Nephron (organoid): ENCODE results near the gene REM2.

Experiments used
- H3K27ac Mint-ChIP-seq, 3 experiments: 2 replicates each; pipeline ENCODE4 v1.8.0; 2020; ENCODE audit warnings: mixed read lengths in 3 of 3, mild to moderate bottlenecking in 2 of 3, moderate library complexity in 1 of 3
- H3K27me3 Mint-ChIP-seq: 2 replicates; pipeline ENCODE4 v1.8.0; 2021; ENCODE audit warnings: low read depth, mild to moderate bottlenecking, moderate library complexity, mixed read lengths
- H3K36me3 Mint-ChIP-seq: 2 replicates; pipeline ENCODE4 v1.8.0; 2020; ENCODE audit warnings: low read depth, mixed read lengths
- H3K4me1 Mint-ChIP-seq: 2 replicates; pipeline ENCODE4 v1.8.0; 2020; ENCODE audit warnings: mixed read lengths
- H3K4me3 Mint-ChIP-seq, 3 experiments: 2 replicates each; pipeline ENCODE4 v1.8.0; 2020; ENCODE audit warnings: mild to moderate bottlenecking in 3 of 3, mixed read lengths in 3 of 3, moderate library complexity in 2 of 3
- H3K9me3 Mint-ChIP-seq: 2 replicates; pipeline ENCODE4 v1.8.0; 2020; ENCODE audit warnings: mixed read lengths
- TF ChIP-seq, protein P1 (sequence below), 3 experiments: fragments of 200-600 bp; sonication (generic); IDR thresholded peaks; one replicate each; pipeline ENCODE4 v1.5.0; 2021; ENCODE audit warnings: antibody characterized with exemption in 3 of 3; ENCODE audit not compliant: unreplicated experiment in 3 of 3

The REM2 gene

DNA sequence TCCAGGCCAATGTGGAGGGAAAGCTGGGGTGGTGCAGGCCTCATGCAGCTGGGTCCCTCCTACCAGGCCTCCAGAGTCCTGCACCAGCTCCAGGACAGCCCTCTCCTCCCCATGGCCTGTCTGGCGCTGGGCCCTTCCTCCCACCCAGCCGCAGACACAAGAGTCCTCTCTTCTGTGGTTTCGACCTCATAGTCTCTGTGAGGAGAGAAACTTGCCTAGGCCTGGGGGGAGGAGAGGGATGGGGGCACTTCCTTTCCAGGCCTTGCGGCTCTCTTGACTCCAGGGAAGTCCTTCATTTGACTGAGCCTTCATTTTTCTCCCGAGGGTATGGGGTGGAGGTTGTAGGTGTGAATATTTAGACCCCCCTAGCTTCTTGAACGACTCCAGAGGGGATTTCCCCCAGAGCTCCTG lies 44.4 kb upstream of the REM2 start:
- Mint-ChIP-seq H3K9me3 (no peaks in the 10 kb centered on the region), H3K27ac (peak overlapping the region; percentile 99 to 100 (median 99)), H3K4me1 (peaks cover 27% of the 10 kb centered on the region), H3K36me3 (peaks cover 38% of the 10 kb centered on the region), H3K4me3 (peak overlapping the region; percentile 95 to 99 (median 97)), H3K27me3 (no peaks in the 10 kb centered on the region)
- TF ChIP-seq, protein P1, sequence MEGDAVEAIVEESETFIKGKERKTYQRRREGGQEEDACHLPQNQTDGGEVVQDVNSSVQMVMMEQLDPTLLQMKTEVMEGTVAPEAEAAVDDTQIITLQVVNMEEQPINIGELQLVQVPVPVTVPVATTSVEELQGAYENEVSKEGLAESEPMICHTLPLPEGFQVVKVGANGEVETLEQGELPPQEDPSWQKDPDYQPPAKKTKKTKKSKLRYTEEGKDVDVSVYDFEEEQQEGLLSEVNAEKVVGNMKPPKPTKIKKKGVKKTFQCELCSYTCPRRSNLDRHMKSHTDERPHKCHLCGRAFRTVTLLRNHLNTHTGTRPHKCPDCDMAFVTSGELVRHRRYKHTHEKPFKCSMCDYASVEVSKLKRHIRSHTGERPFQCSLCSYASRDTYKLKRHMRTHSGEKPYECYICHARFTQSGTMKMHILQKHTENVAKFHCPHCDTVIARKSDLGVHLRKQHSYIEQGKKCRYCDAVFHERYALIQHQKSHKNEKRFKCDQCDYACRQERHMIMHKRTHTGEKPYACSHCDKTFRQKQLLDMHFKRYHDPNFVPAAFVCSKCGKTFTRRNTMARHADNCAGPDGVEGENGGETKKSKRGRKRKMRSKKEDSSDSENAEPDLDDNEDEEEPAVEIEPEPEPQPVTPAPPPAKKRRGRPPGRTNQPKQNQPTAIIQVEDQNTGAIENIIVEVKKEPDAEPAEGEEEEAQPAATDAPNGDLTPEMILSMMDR (IDR thresholded peaks at IDR 0.05; ENCODE audit: unreplicated experiment in 3 of 3) = no peak

DNA sequence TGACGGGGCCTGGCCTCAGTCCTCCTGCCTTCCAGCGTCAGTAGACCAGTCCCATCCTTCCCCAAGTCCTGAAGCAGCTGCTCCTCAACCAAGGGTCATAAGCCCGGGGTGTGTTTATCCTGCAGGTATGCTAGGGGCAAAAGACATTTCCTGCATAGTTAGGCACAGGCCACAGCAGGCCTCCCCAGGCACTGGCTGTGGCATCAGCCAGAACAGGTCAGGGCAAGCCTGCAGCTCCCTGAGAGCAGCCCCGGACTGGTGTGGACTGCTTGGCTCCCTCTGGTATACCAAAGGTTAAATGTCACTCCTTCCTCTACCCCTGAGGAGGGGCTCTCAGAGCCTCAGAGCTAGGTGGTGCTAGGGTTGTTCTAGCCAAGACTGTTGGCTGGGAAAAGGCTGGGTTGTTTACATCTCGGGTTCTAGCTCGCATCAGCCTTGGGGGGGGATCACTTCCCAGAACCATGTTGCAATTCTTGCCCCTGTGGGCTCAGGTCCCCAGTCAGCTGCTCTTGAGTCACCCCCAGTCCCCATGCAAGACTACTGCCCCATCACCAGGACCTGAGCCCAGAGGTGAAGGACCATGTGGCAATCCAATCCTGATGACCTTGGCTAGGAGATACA lies 43.8 kb upstream of the REM2 start:
- peaks cover 27% of the 10 kb centered on the region for H3K4me1 Mint-ChIP-seq
- H3K27ac Mint-ChIP-seq = peak overlapping the region; percentile 99 to 100 (median 99)
- TF ChIP-seq, protein P1 (IDR thresholded peaks at IDR 0.05; ENCODE audit: unreplicated experiment in 3 of 3) = no peak
- H3K36me3 Mint-ChIP-seq = peaks cover 45% of the 10 kb centered on the region
- H3K27me3 Mint-ChIP-seq = no peaks in the 10 kb centered on the region
- H3K9me3 Mint-ChIP-seq = no peaks in the 10 kb centered on the region
- peak overlapping the region; percentile 95 to 99 (median 97) for H3K4me3 Mint-ChIP-seq

DNA sequence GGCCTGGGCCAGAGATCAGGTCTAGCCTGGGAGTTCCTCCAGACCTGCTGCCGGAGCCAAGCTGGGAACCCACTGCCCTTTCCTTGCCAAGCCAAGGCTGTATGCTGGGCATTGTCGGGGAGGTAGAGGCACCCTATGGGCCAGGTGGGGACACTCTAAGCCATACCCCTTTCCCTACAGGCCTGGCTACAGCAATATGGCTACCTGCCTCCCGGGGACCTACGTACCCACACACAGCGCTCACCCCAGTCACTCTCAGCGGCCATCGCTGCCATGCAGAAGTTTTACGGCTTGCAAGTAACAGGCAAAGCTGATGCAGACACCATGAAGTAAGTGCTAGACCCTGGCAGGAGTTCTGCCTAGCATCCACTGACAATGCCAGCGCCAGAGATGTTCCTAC lies 41.7 kb upstream of the REM2 start:
- peaks cover 28% of the 10 kb centered on the region for H3K4me1 Mint-ChIP-seq
- H3K27me3 Mint-ChIP-seq = no peaks in the 10 kb centered on the region
- H3K36me3 Mint-ChIP-seq = peaks cover 60% of the 10 kb centered on the region
- peak overlapping the region in 1 of 3 experiments; percentile 22 for H3K4me3 Mint-ChIP-seq
- no peaks in the 10 kb centered on the region for H3K9me3 Mint-ChIP-seq
- no peak overlapping the region for H3K27ac Mint-ChIP-seq
- TF ChIP-seq, protein P1 (IDR thresholded peaks at IDR 0.05; ENCODE audit: unreplicated experiment in 3 of 3) = no peak

DNA sequence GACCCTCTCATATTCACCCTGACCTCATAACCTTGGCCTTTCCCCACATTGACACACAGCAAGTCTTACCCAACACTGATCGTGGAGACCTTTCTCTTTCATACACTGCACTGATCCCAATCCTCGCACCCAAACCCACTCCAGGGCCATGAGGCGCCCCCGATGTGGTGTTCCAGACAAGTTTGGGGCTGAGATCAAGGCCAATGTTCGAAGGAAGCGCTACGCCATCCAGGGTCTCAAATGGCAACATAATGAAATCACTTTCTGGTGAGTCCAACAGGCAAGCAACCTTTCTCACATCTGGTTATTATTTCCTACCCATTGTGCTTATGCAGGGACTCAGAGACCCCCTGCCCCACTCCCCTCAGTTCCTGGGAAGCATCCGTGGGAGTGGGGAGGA lies 41.3 kb upstream of the REM2 start:
- H3K27ac Mint-ChIP-seq = no peak overlapping the region
- H3K27me3 Mint-ChIP-seq = no peaks in the 10 kb centered on the region
- H3K9me3 Mint-ChIP-seq = no peaks in the 10 kb centered on the region
- peaks cover 31% of the 10 kb centered on the region for H3K4me1 Mint-ChIP-seq
- TF ChIP-seq, protein P1 (IDR thresholded peaks at IDR 0.05; ENCODE audit: unreplicated experiment in 3 of 3) = no peak
- peaks cover 62% of the 10 kb centered on the region for H3K36me3 Mint-ChIP-seq
- H3K4me3 Mint-ChIP-seq = peak overlapping the region in 2 of 3 experiments; percentile 22 to 28

DNA sequence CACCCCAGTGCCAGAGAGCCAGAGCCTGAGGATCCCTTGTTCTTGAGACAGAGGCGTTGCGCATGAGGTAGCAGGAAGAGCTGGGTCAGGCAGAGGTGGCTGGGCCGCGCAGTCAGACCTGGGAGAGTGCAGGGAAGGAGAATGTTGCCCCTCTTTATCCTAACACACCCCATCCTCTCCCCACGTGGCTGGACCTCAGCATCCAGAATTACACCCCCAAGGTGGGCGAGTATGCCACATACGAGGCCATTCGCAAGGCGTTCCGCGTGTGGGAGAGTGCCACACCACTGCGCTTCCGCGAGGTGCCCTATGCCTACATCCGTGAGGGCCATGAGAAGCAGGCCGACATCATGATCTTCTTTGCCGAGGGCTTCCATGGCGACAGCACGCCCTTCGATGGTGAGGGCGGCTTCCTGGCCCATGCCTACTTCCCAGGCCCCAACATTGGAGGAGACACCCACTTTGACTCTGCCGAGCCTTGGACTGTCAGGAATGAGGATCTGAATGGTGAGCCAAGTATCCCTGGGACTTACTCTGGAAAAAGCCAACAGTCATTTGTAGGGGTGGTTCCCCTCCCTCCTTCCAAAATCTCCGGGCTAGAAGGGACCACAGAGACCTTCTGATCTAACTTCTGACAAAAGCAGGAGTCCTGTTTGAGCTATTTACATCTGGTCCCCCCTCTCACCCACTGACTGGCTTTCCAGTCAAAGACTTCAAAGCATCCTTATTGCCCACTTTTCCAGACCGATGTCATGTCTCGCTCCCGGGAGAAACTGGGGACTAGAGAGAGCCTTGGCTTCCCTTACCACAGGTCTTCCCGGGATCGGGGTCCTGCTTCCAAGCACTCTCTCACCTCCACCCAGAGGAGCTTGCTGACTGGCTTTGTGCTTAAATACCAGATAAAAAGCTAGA lies 40.6 kb upstream of the REM2 start:
- Mint-ChIP-seq H3K27me3 (no peaks in the 10 kb centered on the region), H3K27ac (peak overlapping the region in 1 of 3 experiments; percentile 25), H3K36me3 (peaks cover 62% of the 10 kb centered on the region), H3K4me3 (no peak overlapping the region), H3K9me3 (no peaks in the 10 kb centered on the region), H3K4me1 (peaks cover 32% of the 10 kb centered on the region)
- TF ChIP-seq, protein P1 (IDR thresholded peaks at IDR 0.05; ENCODE audit: unreplicated experiment in 3 of 3) = no peak
